ENCODE data around the gene ERG28. TPM values are rescaled to one million over a fixed set of nuclear protein-coding genes. Genes with fewer than 3 reads are reported as not detected.

ERG28 gene
- total and polyA plus RNA-seq, 2 of the 13 experiments (the other 11 are each of a cell fraction or from before 2014, with no cell fraction given) = 27.3 to 32.3 TPM

DNA sequence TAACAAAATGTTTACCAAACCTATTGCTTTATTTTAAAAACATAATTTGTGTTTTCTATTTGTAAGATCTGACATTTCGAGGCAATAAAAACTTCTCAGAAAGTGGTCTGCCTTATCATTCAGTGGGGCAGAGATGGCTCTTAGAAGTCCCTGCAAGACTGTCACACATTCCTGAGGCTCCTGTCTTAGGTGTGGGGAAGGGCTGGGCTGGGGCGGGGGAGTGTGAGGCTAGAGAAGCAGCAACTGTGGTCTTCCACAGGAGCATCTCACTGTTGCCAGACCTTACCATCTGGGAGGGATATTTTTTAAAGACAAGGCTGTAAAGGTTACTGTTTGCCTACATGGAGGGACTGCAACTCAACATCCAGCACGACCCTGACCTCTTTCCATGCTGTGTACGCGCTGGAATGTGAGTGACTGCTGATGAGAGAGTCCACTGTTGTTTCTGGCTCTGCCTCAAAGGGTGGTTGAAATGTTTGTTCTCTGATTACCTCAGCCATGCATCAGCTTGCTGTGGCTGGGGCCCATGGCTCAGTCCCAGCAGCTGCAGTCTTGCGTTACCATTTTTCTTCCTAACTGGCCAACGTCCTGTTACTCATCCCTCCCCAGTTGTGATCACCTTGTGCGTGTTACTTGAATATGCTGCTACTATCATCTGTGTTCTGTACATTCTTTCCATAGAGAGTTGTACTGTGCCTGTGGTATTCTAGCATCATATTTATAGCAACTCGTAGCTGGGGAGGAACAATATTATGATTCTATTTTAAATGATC is 12.4 kb downstream of the ERG28 start (continued):
- TF ChIP-seq, protein P1, sequence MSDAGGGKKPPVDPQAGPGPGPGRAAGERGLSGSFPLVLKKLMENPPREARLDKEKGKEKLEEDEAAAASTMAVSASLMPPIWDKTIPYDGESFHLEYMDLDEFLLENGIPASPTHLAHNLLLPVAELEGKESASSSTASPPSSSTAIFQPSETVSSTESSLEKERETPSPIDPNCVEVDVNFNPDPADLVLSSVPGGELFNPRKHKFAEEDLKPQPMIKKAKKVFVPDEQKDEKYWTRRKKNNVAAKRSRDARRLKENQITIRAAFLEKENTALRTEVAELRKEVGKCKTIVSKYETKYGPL (CRISPR knock-in tag; IDR thresholded peaks at IDR 0.05) = no peak
- no peak; the same call in 1 of the 2 replicates for TF ChIP-seq ZFY (CRISPR knock-in tag; IDR thresholded peaks at IDR 0.05)
- peak; percentile 45; the same call in 1 of the 2 replicates for TF ChIP-seq FOSL1 (CRISPR knock-in tag; IDR thresholded peaks at IDR 0.05; ENCODE audit: borderline replicate concordance)
- TF ChIP-seq SAFB2 (CRISPR knock-in tag; IDR thresholded peaks at IDR 0.05; ENCODE audit: borderline replicate concordance, low read depth) = peak; percentile 67; the same call in 1 of the 2 replicates
- peak; percentile 94 for TF ChIP-seq PHF21A (CRISPR knock-in tag; IDR thresholded peaks at IDR 0.05)
- TF ChIP-seq ZFX (CRISPR knock-in tag; IDR thresholded peaks at IDR 0.05; ENCODE audit: low read depth) = peak; percentile 29; the same call in 1 of the 2 replicates
- peak; percentile 91 for TF ChIP-seq ZSCAN21 (CRISPR knock-in tag; IDR thresholded peaks at IDR 0.05; ENCODE audit: borderline replicate concordance)
- peak; percentile 94 for TF ChIP-seq ZNF264 (CRISPR knock-in tag; IDR thresholded peaks at IDR 0.05)
- peak; percentile 87 for TF ChIP-seq POGZ (CRISPR knock-in tag; IDR thresholded peaks at IDR 0.05)
- TF ChIP-seq MNT (IDR thresholded peaks at IDR 0.05) = peak; percentile 61
- no peak for TF ChIP-seq NCOA1 (CRISPR knock-in tag; IDR thresholded peaks at IDR 0.05)
- peak in 1 of 2 experiments; percentile 94; a peak in 2 of 4 replicates for TF ChIP-seq KLF16 (CRISPR knock-in tag; IDR thresholded peaks at IDR 0.05)
- TF ChIP-seq TERF1 (CRISPR knock-in tag; IDR thresholded peaks at IDR 0.05) = no peak
- TF ChIP-seq, protein P2, sequence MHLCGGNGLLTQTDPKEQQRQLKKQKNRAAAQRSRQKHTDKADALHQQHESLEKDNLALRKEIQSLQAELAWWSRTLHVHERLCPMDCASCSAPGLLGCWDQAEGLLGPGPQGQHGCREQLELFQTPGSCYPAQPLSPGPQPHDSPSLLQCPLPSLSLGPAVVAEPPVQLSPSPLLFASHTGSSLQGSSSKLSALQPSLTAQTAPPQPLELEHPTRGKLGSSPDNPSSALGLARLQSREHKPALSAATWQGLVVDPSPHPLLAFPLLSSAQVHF (CRISPR knock-in tag; IDR thresholded peaks at IDR 0.05) = no peak
- peak; percentile 98 for TF ChIP-seq NCOA2 (CRISPR knock-in tag; IDR thresholded peaks at IDR 0.05)
- no peak for TF ChIP-seq CC2D1A (CRISPR knock-in tag; IDR thresholded peaks at IDR 0.05)
- no peak for TF ChIP-seq ZNF777 (CRISPR knock-in tag; IDR thresholded peaks at IDR 0.05)
- peak; percentile 86 for TF ChIP-seq ZMYM3 (CRISPR knock-in tag; IDR thresholded peaks at IDR 0.05)
- TF ChIP-seq, protein P3, sequence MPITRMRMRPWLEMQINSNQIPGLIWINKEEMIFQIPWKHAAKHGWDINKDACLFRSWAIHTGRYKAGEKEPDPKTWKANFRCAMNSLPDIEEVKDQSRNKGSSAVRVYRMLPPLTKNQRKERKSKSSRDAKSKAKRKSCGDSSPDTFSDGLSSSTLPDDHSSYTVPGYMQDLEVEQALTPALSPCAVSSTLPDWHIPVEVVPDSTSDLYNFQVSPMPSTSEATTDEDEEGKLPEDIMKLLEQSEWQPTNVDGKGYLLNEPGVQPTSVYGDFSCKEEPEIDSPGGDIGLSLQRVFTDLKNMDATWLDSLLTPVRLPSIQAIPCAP (CRISPR knock-in tag; IDR thresholded peaks at IDR 0.05; ENCODE audit: low read depth) = no peak
- TF ChIP-seq PPARG (CRISPR knock-in tag; conservative IDR thresholded peaks at IDR 0.05) = peak; percentile 91
- TF ChIP-seq ATF7 (IDR thresholded peaks at IDR 0.05) = peak; percentile 74
- peak; percentile 92 for TF ChIP-seq ATF7 (CRISPR knock-in tag; IDR thresholded peaks at IDR 0.05)
- peak; percentile 100 for TF ChIP-seq HDAC2 (CRISPR knock-in tag; IDR thresholded peaks at IDR 0.05)
- peak; percentile 33 for TF ChIP-seq CTCF (CRISPR knock-in tag; IDR thresholded peaks at IDR 0.05)

Measured in HepG2 (cell line).